OCI-LY1 (cell line): ENCODE results near the gene CRACR2B.

ENCODE experiments used
- H2AFZ ChIP-seq: fragments of 200-600 bp; sonication (generic), shearing (Covaris generic); 2 replicates; pipeline ENCODE4 v1.6.0; 2014; ENCODE audit warnings: antibody characterized with exemption, mild to moderate bottlenecking, low read length
- H3F3A ChIP-seq: fragments of 200-600 bp; sonication (generic), shearing (Covaris generic); 2 replicates; pipeline ENCODE4 v1.6.0; 2014; ENCODE audit warnings: mild to moderate bottlenecking, antibody characterized with exemption, low read length, moderate library complexity; ENCODE audit not compliant: insufficient read depth
- H3K27ac ChIP-seq: fragments of 200-600 bp; sonication (generic); 2 replicates; pipeline ENCODE4 v1.5.1; 2014; ENCODE audit warnings: low read length, mixed run types, mild to moderate bottlenecking, low read depth; ENCODE audit not compliant: poor library complexity, severe bottlenecking
- H3K27me3 ChIP-seq: fragments of 200-600 bp; sonication (generic); 2 replicates; pipeline ENCODE4 v1.6.0; 2014; ENCODE audit warnings: antibody characterized with exemption, mild to moderate bottlenecking, low read length, moderate library complexity; ENCODE audit not compliant: insufficient read depth
- H3K36me3 ChIP-seq: fragments of 200-600 bp; sonication (generic); 2 replicates; pipeline ENCODE4 v1.6.1; 2014; ENCODE audit warnings: mild to moderate bottlenecking, antibody characterized with exemption, low read length, moderate library complexity, mixed read lengths; ENCODE audit not compliant: insufficient read depth
- H3K4me1 ChIP-seq: fragments of 200-600 bp; sonication (generic); 2 replicates; pipeline ENCODE4 v1.5.1; 2014; ENCODE audit warnings: mild to moderate bottlenecking, low read length, moderate library complexity; ENCODE audit not compliant: insufficient read depth, severe bottlenecking
- H3K4me2 ChIP-seq: fragments of 200-600 bp; sonication (generic), shearing (Covaris generic); 2 replicates; pipeline ENCODE4 v1.6.1; 2014; ENCODE audit warnings: low read length
- H3K4me3 ChIP-seq: fragments of 200-600 bp; sonication (generic); 2 replicates; pipeline ENCODE4 v1.5.1; 2014; ENCODE audit warnings: low read length, low read depth, mild to moderate bottlenecking, mixed read lengths; ENCODE audit not compliant: poor library complexity, severe bottlenecking
- H3K79me2 ChIP-seq: fragments of 200-600 bp; shearing (Covaris generic); 2 replicates; pipeline ENCODE4 v1.6.1; 2016; ENCODE audit warnings: mixed run types, low read length, mixed read lengths; ENCODE audit not compliant: insufficient read depth
- H3K9ac ChIP-seq: fragments of 200-600 bp; sonication (generic), shearing (Covaris generic); 2 replicates; pipeline ENCODE4 v1.6.1; 2014; ENCODE audit warnings: mild to moderate bottlenecking, low read length, mixed read lengths
- H3K9me2 ChIP-seq: fragments of 200-600 bp; sonication (generic), shearing (Covaris generic); 2 replicates; pipeline ENCODE4 v1.6.1; 2014; ENCODE audit warnings: low read depth, mild to moderate bottlenecking, low read length, mixed read lengths
- H3K9me3 ChIP-seq: fragments of 200-600 bp; shearing (Covaris generic); 2 replicates; pipeline ENCODE4 v1.6.1; 2014; ENCODE audit warnings: low read length, mixed read lengths
- H4K20me1 ChIP-seq: fragments of 200-600 bp; sonication (generic), shearing (Covaris generic); 2 replicates; pipeline ENCODE4 v1.6.0; 2016; ENCODE audit warnings: mild to moderate bottlenecking, low read length; ENCODE audit not compliant: insufficient read depth
- EZH2 ChIP-seq: fragments of 200-600 bp; sonication (generic), shearing (Covaris generic); IDR thresholded peaks from 2 replicates; pipeline ENCODE4 v1.8.0; 2017; ENCODE audit warnings: borderline replicate concordance, mixed run types, mild to moderate bottlenecking, antibody characterized with exemption, low read length, moderate library complexity, mixed read lengths
- TF ChIP-seq, protein P1 (sequence below): fragments of 200-600 bp; sonication (generic), shearing (Covaris generic); IDR thresholded peaks from 2 replicates; pipeline ENCODE4 v1.5.1; 2017; ENCODE audit warnings: mild to moderate bottlenecking, antibody characterized with exemption, low read length, moderate library complexity, mixed read lengths

The CRACR2B gene

DNA sequence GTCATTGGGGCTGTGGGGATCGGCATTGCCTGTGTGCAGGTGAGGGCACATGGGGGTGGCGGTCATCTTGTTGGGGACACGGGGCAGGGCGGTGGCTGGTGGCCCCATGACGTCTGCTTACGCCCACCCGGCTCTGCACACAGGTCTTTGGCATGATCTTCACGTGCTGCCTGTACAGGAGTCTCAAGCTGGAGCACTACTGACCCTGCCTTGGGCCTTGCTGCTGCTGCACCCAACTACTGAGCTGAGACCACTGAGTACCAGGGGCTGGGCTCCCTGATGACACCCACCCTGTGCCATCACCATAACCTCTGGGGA lies 10.2 kb downstream of the CRACR2B start:
- H3K27ac ChIP-seq, result no peak overlapping the region
- H3F3A ChIP-seq, result no peaks in the 10 kb centered on the region
- no peaks in the 10 kb centered on the region for H3K9me2 ChIP-seq
- no peaks in the 10 kb centered on the region for H3K9me3 ChIP-seq
- H3K4me2 ChIP-seq, result no peak overlapping the region
- no peak overlapping the region for H3K4me3 ChIP-seq
- H2AFZ ChIP-seq, result no peak overlapping the region
- H3K79me2 ChIP-seq, result peaks cover 8% of the 10 kb centered on the region; the same call in 1 of the 2 replicates
- H4K20me1 ChIP-seq, result no peaks in the 10 kb centered on the region
- H3K4me1 ChIP-seq, result peaks cover 15% of the 10 kb centered on the region
- TF ChIP-seq EZH2, result no peak
- TF ChIP-seq, protein P1, sequence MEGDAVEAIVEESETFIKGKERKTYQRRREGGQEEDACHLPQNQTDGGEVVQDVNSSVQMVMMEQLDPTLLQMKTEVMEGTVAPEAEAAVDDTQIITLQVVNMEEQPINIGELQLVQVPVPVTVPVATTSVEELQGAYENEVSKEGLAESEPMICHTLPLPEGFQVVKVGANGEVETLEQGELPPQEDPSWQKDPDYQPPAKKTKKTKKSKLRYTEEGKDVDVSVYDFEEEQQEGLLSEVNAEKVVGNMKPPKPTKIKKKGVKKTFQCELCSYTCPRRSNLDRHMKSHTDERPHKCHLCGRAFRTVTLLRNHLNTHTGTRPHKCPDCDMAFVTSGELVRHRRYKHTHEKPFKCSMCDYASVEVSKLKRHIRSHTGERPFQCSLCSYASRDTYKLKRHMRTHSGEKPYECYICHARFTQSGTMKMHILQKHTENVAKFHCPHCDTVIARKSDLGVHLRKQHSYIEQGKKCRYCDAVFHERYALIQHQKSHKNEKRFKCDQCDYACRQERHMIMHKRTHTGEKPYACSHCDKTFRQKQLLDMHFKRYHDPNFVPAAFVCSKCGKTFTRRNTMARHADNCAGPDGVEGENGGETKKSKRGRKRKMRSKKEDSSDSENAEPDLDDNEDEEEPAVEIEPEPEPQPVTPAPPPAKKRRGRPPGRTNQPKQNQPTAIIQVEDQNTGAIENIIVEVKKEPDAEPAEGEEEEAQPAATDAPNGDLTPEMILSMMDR, result no peak
- H3K36me3 ChIP-seq, result peaks cover 38% of the 10 kb centered on the region
- H3K9ac ChIP-seq, result no peak overlapping the region
- H3K27me3 ChIP-seq, result no peaks in the 10 kb centered on the region

DNA sequence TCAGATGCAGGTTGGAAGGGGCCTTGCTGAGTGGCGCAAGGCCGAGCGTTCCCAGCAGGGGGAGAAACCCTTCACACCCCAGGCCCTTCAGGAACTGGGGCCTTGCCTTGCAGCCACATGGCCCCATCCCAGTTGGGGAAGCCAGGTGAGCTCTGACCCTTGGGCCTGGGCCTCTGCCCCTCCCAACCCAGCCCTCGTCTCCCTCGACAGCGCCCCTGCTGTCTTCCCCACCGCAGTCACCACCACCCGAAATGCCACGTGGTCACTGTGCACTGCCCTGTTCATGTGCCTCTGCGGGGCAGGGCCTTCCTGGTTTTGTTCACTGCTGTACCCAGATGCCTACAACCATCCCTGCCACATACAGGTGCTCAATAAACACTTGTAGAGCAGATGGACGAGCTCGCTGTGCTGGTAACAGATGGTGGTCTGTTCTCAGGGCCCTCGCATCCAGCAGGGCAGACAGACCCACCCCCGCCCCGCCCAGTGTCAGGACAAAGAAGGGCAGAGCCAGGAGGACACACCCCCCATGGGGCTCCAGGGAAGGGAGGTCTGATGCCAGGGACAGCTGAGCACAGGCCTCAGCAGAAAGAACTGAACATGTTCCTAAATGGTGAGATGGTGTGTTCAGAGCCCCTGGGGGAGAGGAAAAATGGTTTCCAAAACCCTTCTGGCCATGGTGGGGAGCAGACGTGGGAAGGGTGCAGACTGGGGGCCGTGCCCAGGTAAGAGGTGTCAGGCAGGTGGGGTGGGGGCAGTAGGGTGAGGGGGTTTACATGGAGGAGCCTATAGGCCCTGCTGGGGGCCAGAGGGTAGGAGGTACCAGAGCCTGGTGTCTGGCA lies 10.9 kb downstream of the CRACR2B start:
- peaks cover 38% of the 10 kb centered on the region for H3K36me3 ChIP-seq
- no peaks in the 10 kb centered on the region for H3K9me2 ChIP-seq
- H4K20me1 ChIP-seq, result no peaks in the 10 kb centered on the region
- H3K27me3 ChIP-seq, result no peaks in the 10 kb centered on the region
- no peak overlapping the region for H3K9ac ChIP-seq
- peaks cover 21% of the 10 kb centered on the region for H3K4me1 ChIP-seq
- no peaks in the 10 kb centered on the region for H3F3A ChIP-seq
- no peak for TF ChIP-seq EZH2
- H2AFZ ChIP-seq, result no peak overlapping the region
- peaks cover 8% of the 10 kb centered on the region; the same call in 1 of the 2 replicates for H3K79me2 ChIP-seq
- H3K27ac ChIP-seq, result no peak overlapping the region
- no peaks in the 10 kb centered on the region for H3K9me3 ChIP-seq
- H3K4me2 ChIP-seq, result no peak overlapping the region
- H3K4me3 ChIP-seq, result no peak overlapping the region

DNA sequence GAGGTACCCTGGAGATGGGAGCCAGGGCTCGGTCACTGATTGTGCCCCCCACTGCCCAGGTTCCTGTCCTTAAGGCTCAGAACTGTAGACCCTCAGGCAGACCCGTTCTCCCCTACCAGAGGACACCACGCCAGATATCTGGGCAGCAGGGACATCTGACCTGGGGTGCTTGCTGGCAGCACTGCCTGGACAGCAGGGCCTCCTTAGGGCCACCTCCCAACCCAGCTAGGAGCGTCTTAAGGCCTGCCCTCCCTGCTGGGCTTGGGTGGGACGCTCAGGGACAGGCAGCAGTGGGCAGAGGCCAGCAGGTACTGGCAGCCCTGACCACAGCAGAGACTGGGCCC lies 11.5 kb downstream of the CRACR2B start:
- Histone ChIP-seq H3K4me2 (no peak overlapping the region), H3K79me2 (peaks cover 8% of the 10 kb centered on the region; the same call in 1 of the 2 replicates), H4K20me1 (no peaks in the 10 kb centered on the region), H3F3A (no peaks in the 10 kb centered on the region), H2AFZ (no peak overlapping the region), H3K9ac (no peak overlapping the region), H3K9me2 (no peaks in the 10 kb centered on the region), H3K27me3 (no peaks in the 10 kb centered on the region), H3K9me3 (no peaks in the 10 kb centered on the region), H3K4me3 (no peak overlapping the region), H3K27ac (no peak overlapping the region), H3K4me1 (peaks cover 27% of the 10 kb centered on the region), H3K36me3 (peaks cover 38% of the 10 kb centered on the region)
- TF ChIP-seq EZH2, result no peak
- TF ChIP-seq, protein P1, result no peak
